ENCODE results near the gene ACMSD.
"Not testable (repeated sequence)": the region's sequence is repeated elsewhere in the genome, so short reads cannot be mapped to it uniquely, and the experiment has no call there.

The ACMSD gene

DNA sequence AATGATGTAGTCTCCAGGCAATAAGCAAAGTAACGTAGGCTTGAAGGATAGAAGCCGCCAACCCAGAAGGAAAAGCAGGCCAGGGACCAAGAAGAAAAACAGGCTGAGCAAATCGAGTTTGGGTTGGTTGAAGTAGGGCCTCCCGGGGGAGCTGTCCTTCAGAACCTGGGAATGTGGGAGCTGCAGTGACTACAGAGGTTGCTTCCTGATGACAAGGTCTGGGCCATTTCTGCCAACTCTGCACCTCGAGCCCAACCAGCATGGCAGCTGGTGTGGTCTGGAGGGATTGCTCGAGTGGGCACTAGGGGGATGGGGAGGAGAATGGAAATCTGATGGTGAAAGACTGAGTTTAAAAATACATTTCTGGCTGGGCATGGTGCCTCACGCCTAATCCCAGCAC is 14.1 kb downstream of the ACMSD start:
- no peak for DNase-seq (ENCODE audit: low read depth)

DNA sequence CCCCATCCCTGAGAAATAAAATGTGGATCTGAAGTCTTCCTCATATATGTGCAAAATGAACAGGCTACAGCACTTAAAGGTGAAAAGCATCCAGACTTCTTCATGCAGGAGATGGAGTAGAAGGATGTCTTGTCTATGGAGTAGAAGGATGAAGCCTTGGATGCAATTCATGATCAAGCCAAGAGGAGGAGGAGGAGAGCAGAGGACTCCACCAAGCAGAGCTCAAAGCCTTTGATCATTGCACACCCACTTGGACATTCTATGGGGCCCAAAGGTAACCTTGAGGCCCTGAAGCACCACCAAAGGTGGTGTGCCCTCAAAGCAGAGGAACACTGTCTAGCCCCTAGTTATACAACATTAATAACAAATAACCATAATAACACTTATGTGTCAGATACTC is 17.3 kb downstream of the ACMSD start:
- DNase-seq (ENCODE audit: low read depth): no peak

DNA sequence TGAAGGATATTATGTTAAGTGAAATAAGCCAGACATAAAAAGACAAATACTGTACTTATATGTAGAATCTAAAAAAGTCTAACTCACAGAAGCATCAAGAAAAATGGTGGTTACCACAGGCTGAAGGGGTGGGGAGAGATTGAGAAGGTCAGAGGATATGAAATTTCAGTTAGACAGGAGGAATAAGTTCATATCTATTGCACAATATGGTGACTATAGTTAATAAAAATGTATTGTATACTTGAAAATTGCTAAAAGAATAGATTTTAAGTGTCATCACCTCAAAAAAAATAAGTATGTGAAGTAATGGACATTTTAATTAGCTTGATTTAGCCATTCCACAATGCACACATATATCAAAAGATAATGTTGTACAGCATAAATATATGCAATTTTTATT is 19.8 kb downstream of the ACMSD start:
- DNase-seq (ENCODE audit: low read depth): no peak

DNA sequence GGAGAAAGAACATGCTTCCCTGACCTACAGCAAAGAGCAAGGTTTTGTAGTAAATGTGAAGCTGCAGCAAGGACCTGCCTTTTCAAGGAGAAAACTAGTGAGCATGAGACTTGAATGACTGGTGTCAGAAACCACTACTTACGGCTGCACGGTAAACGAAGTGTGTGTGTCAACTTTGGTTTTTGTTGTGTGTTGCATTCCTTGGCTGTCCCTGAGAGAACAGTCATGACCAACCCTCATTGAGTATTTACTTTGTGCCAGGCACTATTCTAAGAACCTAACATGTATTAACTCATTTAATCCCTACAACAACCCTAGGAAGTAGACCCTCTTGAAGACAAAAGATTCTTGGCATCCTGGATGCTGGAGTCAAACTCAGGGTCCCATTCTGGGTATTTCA is 22.8 kb downstream of the ACMSD start:
- no peak for DNase-seq (ENCODE audit: low read depth)

DNA sequence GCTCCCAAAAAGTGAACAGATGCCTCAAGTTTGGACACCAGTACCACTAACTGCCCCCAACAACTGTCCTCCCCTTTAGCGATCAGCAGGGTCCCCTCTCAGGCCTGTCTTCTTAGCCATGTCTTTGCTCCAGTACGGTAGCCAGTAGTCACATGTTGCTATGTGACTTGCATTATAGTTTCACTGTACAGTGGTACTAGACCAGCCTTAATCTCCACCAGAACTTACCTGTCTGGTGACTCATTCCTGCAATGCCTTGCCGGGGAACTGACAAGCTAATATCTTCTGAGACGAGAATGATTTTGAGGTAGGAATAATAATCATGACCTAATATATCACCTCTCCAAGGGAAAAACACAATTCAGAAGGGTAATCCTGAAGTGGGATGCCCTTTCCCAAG is 23.7 kb downstream of the ACMSD start:
- no peak for DNase-seq (ENCODE audit: low read depth)

DNA sequence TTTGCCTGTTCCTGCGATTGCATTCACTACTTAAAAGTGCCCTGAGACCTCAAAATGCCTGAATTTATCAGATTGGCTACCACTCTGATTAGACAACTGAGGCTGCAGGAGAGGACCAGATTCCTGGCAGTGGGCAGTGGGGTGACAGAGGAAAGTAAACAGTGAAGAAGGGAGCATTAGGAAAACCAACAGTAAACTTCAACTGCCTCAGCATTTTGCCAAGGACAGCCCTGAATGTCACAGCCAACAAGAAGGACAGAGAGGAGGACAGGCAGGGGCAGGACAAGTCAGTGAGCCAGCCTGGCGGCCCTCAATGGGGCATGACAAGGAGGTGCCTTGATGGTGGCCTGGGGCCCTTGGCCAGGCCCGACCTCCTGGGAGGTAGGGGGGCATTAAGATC is 24.3 kb downstream of the ACMSD start:
- no peak for DNase-seq (ENCODE audit: low read depth)

DNA sequence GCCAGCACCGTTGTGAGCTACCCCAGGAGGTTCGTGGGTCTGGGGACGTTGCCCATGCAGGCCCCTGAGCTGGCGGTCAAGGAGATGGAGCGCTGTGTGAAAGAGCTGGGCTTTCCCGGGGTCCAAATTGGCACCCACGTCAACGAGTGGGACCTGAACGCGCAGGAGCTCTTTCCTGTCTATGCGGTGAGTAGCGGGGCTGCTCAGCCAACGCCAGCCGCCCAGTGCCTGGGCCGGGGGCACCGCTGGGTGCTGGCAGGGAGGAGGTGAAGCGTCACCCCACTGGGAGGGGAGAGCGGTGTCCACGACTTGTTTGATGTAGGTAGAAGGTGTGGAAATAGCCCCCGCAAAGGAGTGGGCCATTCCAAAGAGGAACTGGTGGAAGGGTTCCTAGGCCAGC is 25.0 kb downstream of the ACMSD start:
- DNase-seq (ENCODE audit: low read depth): no peak

DNA sequence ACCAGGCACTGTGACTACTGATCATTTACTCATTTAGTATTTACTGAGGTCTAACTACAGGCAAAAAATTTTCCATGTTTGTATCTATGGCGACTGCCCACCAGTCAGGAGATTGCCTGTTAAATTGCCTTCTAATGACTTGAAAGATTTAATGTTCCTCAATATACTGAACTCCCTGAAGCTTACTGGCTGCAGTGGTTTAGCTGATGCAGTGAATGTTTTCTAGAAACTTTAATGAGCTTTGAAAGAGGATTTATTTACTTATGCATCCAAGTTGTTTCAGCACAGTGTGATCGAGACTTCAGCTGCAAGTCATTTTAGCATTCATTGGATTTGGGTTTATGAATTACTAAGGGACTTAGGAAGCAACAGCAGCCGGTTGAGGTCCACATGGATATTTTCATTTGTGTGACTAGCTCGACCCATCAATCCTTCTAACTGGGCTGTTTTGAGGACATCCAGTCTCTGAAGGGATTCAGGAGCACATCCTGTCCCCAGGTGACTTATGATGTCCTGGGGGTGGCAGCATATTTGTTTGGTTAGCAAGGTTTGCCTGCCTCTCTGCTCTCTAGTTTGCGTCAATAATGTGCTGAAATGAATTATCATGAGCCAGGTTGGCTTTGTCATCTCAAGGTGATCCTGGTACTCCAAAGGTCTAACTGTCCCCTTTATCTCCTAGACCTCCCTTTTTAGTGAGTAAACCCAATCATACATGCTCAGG is 26.8 kb downstream of the ACMSD start:
- DNase-seq (ENCODE audit: low read depth): no peak

DNA sequence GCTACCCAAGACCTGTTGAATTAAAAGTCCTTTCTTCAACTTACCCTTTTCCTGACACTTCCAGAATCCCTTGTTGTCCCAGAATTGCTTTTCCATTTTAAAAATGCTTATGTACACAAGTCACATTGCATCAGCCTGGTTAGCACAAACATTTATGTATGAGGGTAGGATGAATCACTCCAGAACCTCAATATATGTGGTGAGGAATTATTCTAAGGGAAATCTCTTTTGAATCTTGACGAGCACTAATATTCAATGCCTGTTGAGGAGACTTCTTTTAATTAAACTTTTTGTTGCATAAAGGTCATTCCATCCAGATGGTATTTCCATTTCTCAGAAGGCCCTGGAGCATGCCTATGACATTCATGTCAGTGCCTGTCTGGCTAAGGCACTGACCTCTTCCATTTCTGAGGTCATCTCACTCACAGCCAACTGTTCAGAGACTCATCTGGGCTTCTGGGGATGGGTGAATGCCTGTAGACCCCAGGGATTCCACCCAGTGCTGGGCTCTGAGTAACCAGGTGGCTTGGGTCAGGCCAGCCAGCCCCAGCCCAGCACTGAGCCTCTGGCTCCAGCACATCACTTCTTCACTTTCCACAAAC is 28.2 kb downstream of the ACMSD start:
- DNase-seq (ENCODE audit: low read depth): no peak

DNA sequence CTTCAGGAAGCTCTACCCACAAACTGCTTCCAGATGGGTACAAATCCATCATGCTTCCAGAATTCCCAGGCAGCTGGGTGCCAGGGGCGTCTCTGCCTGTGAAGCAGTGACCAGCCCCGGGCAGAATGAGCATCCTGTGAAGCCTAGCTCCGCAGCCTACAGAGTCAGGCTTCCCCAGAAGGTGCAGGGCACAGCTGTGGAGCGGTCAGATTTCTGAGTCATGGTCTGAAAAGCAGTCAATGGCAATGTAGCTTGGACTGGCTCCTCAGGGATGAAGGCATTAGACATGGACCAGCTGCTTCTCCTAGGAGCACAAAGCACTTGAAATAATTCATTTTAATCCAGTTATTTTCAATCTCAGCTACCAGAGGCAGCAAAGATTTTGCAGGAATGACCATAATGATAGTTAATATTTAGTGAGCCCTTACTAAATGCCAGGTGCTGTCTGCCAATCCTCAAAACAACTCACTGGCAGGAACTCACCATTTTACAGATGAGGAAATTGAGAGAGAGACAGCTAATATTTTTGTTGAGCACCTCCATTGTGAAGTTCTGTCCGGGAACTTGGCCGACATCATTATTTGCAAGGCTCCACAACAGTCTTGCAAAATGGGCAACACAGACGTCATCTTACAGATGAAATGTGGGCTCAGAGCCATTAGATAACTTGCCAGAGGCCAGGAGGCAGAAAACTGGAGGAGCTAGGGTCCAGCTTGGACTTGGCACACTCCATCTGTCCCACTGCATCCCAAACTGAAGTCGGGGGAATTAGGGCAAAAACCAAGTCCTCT is 31.7 kb downstream of the ACMSD start:
- no peak for DNase-seq (ENCODE audit: low read depth)

DNA sequence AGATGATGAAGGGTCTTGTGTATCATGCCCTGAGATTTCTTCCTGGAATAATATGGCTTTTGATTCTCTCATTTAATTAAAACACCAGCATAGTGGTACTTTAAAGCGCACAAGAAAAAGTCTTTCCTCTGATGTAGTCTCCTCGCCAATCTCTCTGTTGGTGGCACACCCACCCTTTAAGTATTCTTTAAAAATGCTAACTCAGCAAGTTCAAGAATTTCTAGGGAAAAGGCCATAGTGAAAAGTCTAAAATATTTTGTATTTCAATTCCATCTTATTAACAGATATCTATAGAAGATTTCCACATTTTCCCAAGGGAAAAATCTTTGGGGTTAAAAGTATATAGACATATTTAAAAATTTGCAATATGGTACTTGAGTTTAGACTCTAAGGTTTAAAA is 34.7 kb downstream of the ACMSD start:
- DNase-seq (ENCODE audit: low read depth): no peak

DNA sequence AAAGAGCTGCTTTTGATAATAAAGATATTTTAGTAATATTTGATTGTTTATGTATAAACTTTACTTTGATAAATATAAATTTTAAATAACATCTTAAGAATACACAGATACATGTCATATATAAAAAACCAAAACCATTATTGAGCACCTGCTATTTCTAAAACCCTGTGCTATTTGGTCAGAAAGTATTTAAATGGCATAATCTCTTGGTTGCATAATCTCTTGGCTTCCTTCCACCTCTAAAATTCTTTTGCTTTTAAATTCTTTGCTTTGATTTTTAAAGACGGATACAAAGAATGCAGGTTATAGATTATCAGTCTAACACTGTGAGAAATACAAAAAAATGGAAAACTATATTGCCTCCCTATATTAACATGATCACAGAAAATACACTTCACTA is 36.9 kb downstream of the ACMSD start:
- no peak for DNase-seq (ENCODE audit: low read depth)

DNA sequence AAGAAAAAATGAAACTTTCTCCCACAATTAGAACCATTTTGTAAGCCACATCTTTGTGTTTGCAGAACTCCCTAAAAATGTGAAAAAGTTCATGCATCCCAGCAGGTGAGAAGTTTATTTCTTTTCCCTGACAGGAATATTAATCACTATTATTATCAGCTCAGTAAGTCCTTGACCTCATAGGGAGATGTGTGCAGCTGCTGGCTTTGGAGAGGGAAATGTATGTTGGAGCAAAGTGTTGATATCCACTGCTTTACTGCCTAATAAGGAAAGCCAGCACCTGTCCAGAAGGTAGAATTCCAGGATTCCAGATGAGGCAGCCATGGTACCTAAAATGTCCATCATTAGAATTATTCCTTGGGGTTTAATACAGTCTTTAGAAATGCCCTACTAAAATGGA is 44.4 kb downstream of the ACMSD start:
- DNase-seq (ENCODE audit: low read depth): no peak

DNA sequence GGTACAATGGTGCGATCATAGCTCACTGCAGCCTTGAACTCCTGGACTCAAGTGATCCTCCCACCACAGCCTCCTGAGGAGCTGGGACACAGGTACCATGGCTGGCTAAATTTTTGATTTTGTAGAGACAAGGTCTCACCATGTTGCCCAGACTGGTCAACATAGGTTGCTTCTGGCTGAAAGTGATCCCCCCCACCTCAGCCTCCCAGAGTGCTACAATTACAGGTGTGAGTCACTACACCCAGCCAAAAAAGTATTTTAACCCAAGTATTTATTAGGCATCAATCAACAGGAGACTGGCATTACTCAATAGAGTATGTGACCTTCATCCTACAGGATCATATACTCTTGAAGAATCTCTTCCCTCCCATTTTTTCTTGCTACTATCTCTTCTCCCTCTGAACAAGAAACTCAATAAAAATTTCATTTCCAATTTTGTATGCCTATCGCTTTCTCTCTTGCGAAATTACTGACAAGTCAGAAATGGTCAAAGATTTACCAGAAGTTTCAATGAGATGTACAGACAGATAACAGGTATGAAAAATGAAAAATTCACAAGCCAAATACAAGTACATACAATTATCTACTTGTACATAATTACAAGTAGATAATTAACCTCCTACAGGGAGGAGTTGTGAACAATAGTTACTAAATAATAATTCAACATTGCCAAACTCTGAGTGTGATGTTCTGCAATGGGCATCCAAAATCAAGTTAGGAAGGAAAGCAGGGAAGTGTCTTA is 45.3 kb downstream of the ACMSD start:
- no peak for DNase-seq (ENCODE audit: low read depth)

DNA sequence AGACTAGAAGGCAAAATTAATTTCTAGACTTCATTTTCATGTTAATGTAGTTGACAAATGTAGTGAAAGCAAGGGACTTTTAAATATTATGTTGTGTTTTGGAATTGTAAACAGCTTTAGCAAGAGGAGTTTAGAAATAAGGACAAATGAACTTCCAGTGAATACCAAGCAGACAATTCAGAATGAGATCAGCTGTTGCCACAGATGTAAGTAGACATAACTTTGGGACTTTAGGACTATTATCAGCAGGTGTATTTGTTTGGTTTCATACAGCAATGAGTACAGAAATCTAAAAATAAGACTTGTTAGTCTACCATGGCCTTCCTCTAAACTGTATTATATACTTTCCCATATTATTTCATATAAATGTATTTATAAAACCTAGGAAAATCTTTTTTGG is 46.0 kb downstream of the ACMSD start:
- no peak for DNase-seq (ENCODE audit: low read depth)

DNA sequence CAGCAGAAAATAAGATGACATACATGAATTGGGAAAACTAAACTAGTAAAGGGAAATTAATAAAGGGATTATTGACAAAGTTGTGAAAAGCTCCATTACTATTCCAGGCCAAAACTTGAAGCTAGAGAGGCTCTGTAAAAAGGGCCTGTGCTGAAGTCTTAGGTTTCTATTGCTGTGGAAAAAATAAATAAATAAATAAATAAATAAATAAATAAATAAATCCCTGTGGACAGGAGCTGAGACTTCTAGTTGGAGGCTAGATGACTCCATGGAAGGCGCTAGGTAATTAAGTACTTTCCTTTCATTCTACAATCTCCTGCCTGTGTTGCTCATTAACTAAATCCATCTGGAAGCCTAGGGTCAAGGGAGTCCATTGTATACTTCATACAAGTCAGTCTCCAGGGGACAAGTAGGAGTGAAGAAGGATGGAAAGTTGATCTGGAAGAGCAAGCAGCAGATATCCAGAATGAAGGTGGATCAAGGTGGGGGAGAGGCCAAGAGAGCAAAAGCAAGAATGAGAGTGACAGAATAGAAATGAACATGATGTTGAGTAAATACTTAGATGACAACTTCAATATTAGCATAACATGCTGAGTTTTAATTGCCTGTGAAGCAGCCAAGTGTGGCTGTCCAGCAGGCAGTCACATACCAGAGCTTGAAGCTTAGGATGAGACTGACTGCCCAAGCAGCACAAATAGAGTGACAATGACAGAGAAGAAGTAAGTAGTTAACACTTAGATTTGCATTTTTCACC is 54.0 kb downstream of the ACMSD start:
- no peak for DNase-seq (ENCODE audit: low read depth)

DNA sequence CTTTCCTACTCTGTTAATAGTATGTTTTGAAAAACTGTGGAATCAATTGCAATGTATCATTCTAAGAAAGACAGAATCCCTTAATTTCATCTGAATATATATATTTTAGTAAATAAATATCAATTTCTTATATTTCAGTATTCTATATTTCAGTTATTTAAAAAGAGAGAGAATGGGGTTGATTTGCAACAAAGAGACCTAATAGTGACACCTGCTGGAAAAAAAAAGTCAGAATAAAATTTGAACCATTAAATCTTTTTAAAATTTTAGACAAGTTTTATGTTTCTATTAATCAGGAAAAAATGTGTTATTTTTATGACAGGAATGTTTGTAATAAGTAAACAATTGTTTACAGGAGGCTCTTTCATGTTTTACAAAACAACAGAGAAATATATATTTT is 59.5 kb downstream of the ACMSD start:
- no peak for DNase-seq (ENCODE audit: low read depth)

DNA sequence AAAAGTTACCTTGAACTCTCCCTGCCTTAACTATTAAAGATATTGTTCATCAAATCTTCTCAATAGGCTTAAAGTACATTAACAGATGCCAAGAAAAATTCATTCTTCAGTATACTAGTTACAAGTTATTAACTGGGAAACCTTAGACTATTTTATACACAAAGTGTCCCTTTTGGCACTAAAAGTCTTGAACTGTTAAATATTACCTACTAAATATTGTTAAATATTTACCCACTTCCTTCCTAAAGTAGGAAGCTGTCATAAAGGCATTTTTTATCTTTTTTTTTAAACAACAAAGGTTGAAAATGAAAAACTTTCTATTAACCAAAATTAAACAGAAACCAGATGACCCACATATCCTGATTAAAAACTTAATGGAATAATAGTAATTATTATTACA is 60.8 kb downstream of the ACMSD start:
- DNase-seq (ENCODE audit: low read depth): no peak

DNA sequence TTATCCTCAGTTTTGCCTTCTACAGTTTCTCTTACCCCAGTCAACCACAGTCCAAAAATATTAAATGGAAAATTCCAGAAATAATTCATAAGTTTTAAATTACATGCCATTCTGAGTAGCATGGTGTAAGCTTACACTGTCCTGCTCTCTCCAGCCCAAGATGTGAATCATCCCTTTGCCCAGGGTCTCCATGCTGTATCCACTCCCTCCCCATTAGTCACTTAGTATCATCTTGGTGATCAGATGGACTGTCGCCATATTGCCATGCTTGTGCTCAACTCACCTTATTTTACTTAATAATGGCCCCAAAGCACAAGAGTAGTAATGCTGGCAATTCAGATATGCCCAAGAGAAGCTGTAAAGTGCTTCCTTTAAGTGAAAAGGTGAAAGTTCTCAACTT is 61.7 kb downstream of the ACMSD start:
- DNase-seq (ENCODE audit: low read depth): no peak

DNA sequence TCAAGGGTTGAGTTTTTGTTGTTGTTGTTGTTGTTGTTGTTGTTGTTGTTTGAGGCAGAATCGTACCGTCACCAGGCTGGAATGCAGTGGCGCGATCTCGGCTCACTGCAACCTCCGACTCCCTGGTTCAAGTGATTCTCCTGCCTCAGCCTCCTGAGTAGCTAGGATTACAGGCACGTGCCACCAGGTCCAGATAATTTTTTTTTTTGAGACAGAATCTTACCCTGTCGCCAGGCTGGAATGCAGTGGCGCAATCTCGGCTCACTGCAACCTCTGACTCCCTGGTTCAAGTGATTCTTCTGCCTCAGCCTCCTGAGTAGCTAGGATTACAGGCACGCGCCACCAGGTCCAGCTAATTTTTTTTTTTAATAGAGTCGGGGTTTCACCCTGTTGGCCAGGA is 65.3 kb downstream of the ACMSD start:
- DNase-seq (ENCODE audit: low read depth): not testable (repeated sequence)

DNA sequence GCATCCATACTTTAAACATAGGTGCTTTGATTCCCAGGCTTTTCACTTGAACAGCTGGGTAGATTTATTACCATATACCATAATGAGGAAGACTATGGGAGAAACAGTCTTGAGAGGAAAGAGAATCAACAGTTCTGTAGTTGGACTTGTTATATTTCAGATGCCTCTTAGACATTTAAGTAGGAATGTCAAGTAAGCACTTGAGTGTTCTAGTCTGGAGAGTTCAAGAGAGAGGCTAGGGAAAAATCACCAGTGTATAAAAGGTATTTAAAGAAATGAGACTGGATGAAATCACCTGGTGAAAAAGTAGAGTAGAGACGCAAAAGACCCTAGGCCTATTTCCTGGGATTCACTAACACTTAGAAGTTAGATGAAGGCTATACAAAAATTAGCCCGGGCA is 66.8 kb downstream of the ACMSD start:
- DNase-seq (ENCODE audit: low read depth): no peak

DNA sequence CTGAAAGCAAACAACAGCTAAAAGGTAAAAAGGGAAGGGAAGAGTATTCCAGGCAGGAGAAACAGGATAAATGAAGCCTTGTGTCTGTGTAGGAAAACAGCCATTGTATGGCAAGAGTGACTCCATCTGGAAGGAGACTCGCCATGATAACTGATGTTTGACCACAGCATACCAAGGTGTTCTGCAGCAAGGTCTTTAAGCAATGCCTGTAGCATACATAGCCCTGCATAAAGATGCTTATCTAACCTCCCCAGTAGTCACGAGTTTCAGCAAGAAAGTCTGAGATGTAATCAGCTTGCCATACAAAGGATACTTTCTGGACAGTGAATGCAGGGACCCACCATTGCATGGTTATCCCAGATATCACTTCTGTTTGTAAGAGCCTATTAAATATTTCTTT is 68.3 kb downstream of the ACMSD start:
- no peak for DNase-seq (ENCODE audit: low read depth)

Data from stimulated activated CD8-positive, alpha-beta memory T cell treated with anti-CD3 and anti-CD28 coated beads, Interleukin-15, amount 100 ng/mL, for 24 hours (primary cell).